Ovary (tissue), 3 donors: ENCODE data around the gene EXD3.

Experiments used
- POLR2A ChIP-seq: fragments of 450-650 bp; IDR thresholded peaks from one replicate; pipeline ENCODE4 v1.6.1; 2017; ENCODE audit warnings: antibody characterized with exemption, mild to moderate bottlenecking, moderate library complexity
- TF ChIP-seq, protein P1 (sequence below), 3 donors: fragments of 450-650 bp in 2 of 3; fragments of 200-600 bp in 1 of 3; IDR thresholded peaks; one replicate each; pipeline versions ENCODE4 v1.5.1 to v1.8.0; 2016 to 2022; ENCODE audit warnings: antibody characterized with exemption in 3 of 3, mild to moderate bottlenecking in 1 of 3
- donor health status: DM: no; HTN: no; CAD: no.

DNA sequence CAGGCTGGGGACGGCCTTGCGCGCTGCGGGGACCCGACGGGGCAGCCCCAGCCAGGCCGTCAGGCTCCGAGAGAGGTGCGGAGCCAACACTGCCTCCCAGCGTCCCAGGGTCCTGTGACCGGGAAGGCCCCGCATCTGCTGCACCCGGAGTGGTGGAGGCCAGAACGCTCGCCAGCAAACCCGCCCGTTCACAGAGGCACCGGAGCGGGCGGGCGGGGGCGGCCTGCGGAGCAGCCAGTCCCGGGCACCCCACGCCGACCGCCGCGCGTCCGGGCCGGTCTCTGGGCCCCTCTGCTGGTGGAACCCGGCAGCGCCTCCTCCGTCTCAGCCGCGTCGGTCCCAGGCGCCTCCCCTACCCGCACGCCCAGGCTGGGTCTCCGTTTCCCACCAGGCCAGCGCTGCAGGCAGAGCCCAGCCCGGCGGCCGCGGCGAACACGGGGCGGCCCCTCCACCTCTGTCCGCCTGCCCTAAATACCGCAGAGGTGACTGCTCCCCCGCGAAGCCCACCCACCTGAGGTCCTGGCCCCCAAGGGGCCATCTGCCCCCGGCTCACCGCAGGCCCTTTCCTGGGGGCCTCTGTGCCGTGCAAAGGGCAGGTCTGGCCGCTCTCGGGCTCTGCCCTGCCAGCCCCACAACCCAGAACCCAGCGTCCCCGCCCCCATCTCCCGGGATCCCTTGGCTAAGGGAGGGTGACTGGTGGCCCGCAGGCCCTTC, 15.9 kb downstream of the EXD3 start:
- TF ChIP-seq, protein P1, sequence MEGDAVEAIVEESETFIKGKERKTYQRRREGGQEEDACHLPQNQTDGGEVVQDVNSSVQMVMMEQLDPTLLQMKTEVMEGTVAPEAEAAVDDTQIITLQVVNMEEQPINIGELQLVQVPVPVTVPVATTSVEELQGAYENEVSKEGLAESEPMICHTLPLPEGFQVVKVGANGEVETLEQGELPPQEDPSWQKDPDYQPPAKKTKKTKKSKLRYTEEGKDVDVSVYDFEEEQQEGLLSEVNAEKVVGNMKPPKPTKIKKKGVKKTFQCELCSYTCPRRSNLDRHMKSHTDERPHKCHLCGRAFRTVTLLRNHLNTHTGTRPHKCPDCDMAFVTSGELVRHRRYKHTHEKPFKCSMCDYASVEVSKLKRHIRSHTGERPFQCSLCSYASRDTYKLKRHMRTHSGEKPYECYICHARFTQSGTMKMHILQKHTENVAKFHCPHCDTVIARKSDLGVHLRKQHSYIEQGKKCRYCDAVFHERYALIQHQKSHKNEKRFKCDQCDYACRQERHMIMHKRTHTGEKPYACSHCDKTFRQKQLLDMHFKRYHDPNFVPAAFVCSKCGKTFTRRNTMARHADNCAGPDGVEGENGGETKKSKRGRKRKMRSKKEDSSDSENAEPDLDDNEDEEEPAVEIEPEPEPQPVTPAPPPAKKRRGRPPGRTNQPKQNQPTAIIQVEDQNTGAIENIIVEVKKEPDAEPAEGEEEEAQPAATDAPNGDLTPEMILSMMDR (IDR thresholded peaks at IDR 0.05): peak; percentile 35 to 87 (median 71)
- no peak for TF ChIP-seq POLR2A
